HEK293T (cell line): ENCODE results near the gene NDFIP1.

Experiments used
- ARNT ChIP-seq: fragments of 450-650 bp; IDR thresholded peaks from 2 replicates; pipeline ENCODE4 v1.6.1; 2017; ENCODE audit warnings: mild to moderate bottlenecking
- BHLHE40 ChIP-seq: fragments of 450-650 bp; IDR thresholded peaks from 2 replicates; pipeline ENCODE4 v1.6.1; 2016; ENCODE audit warnings: mild to moderate bottlenecking, moderate library complexity, borderline replicate concordance
- FOXK2 ChIP-seq: fragments of 450-650 bp; IDR thresholded peaks from 2 replicates; pipeline ENCODE4 v1.6.1; 2016; ENCODE audit warnings: mild to moderate bottlenecking
- L3MBTL2 ChIP-seq: fragments of 450-650 bp; conservative IDR thresholded peaks from 2 replicates; pipeline ENCODE4 v1.6.1; 2016; ENCODE audit warnings: mild to moderate bottlenecking
- NFRKB ChIP-seq: fragments of 450-650 bp; IDR thresholded peaks from 2 replicates; pipeline ENCODE4 v1.6.1; 2016; ENCODE audit warnings: mild to moderate bottlenecking, moderate library complexity
- PKNOX1 ChIP-seq: fragments of 450-650 bp; IDR thresholded peaks from 2 replicates; pipeline ENCODE4 v1.6.1; 2016
- SP1 ChIP-seq: fragments of 450-650 bp; IDR thresholded peaks from 2 replicates; pipeline ENCODE4 v1.6.1; 2017
- SUZ12 ChIP-seq: fragments of 450-650 bp; IDR thresholded peaks from 2 replicates; pipeline ENCODE4 v1.6.1; 2016; ENCODE audit warnings: mild to moderate bottlenecking
- TARDBP ChIP-seq: fragments of 450-650 bp; IDR thresholded peaks from 2 replicates; pipeline ENCODE4 v1.6.1; 2016
- ZNF384 ChIP-seq: fragments of 450-650 bp; IDR thresholded peaks from 2 replicates; pipeline ENCODE4 v1.6.1; 2016

GRCh38 chr5:142118155-142118686 lies 9.6 kb downstream of the NDFIP1 start:
- TF ChIP-seq BHLHE40 = no peak
- no peak for TF ChIP-seq SP1
- no peak for TF ChIP-seq NFRKB
- no peak for TF ChIP-seq ZNF384
- no peak for TF ChIP-seq TARDBP
- no peak for TF ChIP-seq FOXK2
- TF ChIP-seq L3MBTL2 = no peak
- TF ChIP-seq SUZ12 = no peak
- no peak for TF ChIP-seq ARNT
- TF ChIP-seq PKNOX1 = no peak
